ENCODE results near the gene RASGRF2.

DNA sequence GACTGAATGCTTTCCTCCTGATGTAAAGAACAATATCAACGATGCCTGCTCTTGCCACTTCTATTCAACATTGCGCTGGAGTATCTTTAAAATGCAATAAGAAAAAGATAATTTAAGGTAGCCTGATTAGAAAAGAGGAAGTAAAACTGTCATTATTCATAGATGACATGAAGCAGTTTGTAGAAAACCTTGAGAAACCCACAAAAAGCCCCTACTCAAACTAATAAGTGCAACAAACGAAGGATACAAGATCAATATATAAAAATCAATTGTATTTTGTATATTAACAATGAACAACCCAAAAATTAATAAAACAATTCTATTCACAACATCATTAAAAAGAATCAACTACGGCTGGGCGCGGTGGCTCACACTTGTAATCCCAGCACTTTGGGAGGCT lies 196.6 kb downstream of the RASGRF2 start:
- TF ChIP-seq CTCF (IDR thresholded peaks at IDR 0.05) (no peak), POLR2AphosphoS5 (IDR thresholded peaks at IDR 0.05) (no peak), POLR2A (IDR thresholded peaks at IDR 0.05) (no peak), EP300 (IDR thresholded peaks at IDR 0.05) (no peak)

Measured in suprapubic skin (tissue), 4 donors.